SK-N-MC (cell line): ENCODE data around the gene SON.

Experiments
- EZH2 ChIP-seq: fragments of 200-600 bp; sonication (generic); IDR thresholded peaks from one replicate; pipeline ENCODE4 v1.6.1; 2017; ENCODE audit warnings: antibody characterized with exemption
- FOXP2 ChIP-seq: optimal IDR thresholded peaks from 2 replicates; pipeline ENCODE3; 2011; ENCODE audit warnings: mild to moderate bottlenecking, moderate library complexity; ENCODE audit not compliant: insufficient read depth; ENCODE audit errors: extremely low read length, control extremely low read depth
- POLR2AphosphoS5 ChIP-seq: IDR thresholded peaks from 2 replicates; pipeline ENCODE4 v1.6.1; 2012; ENCODE audit warnings: mild to moderate bottlenecking, low read depth, low read length, borderline replicate concordance

DNA sequence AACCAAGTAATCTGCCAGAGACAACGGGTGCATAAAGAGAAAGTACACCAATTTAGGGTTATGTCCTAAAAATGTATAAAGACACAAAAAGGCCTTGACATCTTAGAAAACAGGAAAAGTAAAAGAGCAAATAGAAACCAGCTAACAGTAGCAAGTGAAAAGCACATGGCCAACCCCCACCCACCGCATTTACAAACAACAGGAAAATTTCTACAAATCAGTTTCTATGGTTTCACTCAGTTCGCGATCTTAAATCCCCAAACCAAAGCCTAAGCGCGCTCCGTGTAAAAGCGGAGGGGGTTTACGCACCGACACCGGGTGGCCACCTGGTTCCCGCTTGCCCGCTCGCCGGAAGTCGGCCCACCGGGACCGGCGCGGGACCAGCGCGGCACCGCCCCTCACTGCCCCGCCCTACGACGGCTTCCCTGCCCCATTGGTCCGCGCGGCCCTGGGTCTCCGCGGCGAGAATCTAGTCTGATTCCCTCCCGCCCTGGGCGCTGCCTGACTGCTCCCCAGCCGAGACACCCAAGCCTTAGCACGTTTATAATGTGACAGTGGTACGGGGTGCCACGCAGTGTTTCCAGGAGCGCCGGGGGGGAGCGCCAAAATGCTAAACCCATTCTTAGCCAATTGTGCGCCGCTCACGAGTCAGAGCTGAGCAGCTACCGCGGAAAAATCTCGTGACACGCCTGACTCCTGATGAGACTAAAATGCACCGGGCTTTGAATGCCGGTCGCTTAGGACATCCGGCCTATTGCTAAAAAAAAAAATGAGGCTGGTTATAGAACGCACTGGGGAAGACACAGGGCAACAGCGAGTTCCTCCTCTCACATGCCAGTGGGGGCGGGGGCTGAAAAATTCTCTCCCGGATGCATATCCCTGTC is 840 bp upstream of the SON start, which contains the start of gene GART:
- no peak for TF ChIP-seq EZH2
- TF ChIP-seq POLR2AphosphoS5: peak; percentile 77
- no peak for TF ChIP-seq FOXP2
